IPS-18c (cell line): ENCODE data around the gene STRIP1.

Source experiments
- H3K4me3 ChIP-seq: 2 replicates; pipeline ENCODE4 v1.7.0; 2013; ENCODE audit warnings: low read depth, mild to moderate bottlenecking, low read length, moderate library complexity; ENCODE audit not compliant: insufficient read depth
- H3K9me3 ChIP-seq: one replicate; pipeline ENCODE4 v1.6.1; 2013; ENCODE audit warnings: mild to moderate bottlenecking, low read length, moderate library complexity; ENCODE audit not compliant: control insufficient read depth, insufficient read depth

The STRIP1 gene

GRCh38 chr1:110060034-110060661 is 25.7 kb downstream of the STRIP1 start:
- Histone ChIP-seq H3K9me3 (peaks cover 2% of the 10 kb centered on the region), H3K4me3 (no peak overlapping the region)

DNA sequence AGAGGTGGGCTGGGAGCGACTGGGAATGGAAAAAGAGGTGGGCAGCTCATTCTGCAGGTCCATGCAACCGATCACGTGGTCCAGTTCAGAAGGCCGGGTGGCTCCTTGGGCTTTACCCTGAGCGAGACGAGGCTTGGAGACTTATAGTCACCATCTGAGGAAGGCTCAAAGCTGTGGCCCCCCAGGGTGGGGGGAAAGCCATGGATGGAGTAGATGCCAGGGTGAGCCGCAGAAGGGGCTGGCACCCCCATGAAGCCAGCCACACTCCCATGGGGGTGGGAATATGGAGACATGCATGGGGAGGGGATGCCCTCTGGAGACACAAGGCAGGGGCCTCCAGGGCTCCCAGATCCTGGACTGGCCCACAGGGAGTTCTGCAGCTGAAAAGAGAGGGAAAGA is 26.2 kb downstream of the STRIP1 start:
- Histone ChIP-seq H3K9me3 (peaks cover 2% of the 10 kb centered on the region), H3K4me3 (no peak overlapping the region)

GRCh38 chr1:110061341-110061740 is 26.9 kb downstream of the STRIP1 start:
- no peak overlapping the region for H3K4me3 ChIP-seq
- peaks cover 2% of the 10 kb centered on the region for H3K9me3 ChIP-seq

DNA sequence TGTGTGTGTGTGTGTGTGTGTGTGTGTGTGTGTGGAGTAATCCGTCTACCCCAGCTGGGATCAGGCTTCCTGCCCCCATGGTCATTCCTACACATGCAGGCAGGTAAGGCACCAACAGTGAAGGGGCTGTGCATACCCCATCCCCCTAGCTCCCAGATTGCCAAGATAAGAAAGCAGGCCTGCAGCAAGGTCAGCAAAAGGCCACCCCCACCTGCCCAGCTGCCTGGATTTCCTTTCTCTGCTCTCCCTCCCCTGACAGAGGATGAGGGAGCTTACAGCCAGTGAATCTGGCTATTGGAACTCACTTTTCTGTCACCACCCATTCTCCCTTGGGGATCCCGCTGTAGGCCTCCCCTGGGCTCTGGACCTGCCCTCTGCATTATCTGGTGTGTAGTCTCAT is 28.2 kb downstream of the STRIP1 start:
- peaks cover 2% of the 10 kb centered on the region for H3K9me3 ChIP-seq
- no peak overlapping the region for H3K4me3 ChIP-seq

DNA sequence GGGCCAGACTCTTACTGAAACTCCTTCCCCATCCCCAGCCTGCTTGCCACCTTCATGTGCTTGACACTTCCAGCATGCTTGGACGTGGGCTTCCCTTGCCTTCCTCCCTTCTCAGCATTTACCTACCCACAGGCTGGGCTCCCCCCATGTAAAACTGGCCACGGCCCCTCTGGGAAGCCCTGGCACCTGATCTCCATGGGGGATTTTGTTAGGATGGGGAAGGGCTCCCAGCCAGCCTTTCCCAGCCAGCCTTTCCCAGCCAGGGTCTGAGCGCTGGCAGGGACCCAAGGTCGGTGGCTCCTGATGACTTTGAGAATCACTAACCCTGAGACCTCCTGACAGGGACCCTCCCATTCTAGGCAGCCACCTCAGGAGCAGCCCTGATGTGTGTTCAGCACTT is 29.4 kb downstream of the STRIP1 start:
- no peak overlapping the region for H3K4me3 ChIP-seq
- peaks cover 2% of the 10 kb centered on the region for H3K9me3 ChIP-seq

DNA sequence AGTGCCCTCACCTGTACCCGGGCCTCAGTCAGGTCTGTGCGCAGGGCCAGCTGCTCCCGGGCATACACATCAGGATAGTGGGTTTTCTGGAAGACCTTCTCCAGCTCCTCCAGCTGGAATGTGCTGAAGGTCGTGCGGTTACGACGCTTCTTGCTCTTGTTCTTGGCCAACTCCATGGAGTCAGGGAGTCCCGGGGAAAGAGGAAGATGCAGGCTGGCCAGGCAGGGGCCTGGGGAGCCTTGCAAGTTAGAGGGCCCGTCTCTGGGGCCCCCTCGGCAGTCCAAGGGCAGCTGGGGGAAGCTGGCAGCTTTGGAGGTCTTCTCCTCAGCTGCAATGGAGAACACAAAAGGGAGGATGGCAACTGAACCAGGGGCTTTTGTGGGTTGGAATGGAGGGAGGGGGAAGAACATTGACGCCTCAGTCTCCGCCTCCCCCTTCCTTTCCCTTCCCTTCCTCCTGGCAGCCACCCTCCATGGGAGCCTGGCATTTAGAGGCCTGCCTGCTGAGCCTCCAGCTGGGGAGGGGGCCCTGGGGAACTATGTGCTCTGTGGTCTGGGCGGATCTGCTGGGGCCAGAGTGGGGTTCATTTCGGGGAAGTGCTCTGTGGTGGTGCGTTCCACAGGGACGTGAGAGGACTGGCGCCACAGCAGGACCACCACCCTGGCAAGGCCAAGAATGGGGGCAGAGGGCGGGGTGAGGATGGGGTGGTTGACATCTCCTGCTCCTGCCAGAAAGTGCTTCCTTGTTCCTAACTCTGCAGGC is 30.3 kb downstream of the STRIP1 start:
- no peaks in the 10 kb centered on the region for H3K9me3 ChIP-seq
- H3K4me3 ChIP-seq: no peak overlapping the region

- H3K4me3 ChIP-seq: no peak overlapping the region
- H3K9me3 ChIP-seq: no peaks in the 10 kb centered on the region
These were observed 31.4 kb downstream of the STRIP1 start for GRCh38 chr1:110065841-110066240.

- peak overlapping the region; percentile 34; the same call in 1 of the 2 replicates for H3K4me3 ChIP-seq
- no peaks in the 10 kb centered on the region for H3K9me3 ChIP-seq
These were observed 33.1 kb downstream of the STRIP1 start for GRCh38 chr1:110067479-110067892.

- Histone ChIP-seq H3K9me3 (no peaks in the 10 kb centered on the region), H3K4me3 (peak overlapping the region; percentile 34; the same call in 1 of the 2 replicates)
These were observed 33.6 kb downstream of the STRIP1 start for GRCh38 chr1:110067893-110068645.

- no peaks in the 10 kb centered on the region for H3K9me3 ChIP-seq
- peak overlapping the region; percentile 34; the same call in 1 of the 2 replicates for H3K4me3 ChIP-seq
These were observed 34.4 kb downstream of the STRIP1 start for GRCh38 chr1:110068646-110069403.

DNA sequence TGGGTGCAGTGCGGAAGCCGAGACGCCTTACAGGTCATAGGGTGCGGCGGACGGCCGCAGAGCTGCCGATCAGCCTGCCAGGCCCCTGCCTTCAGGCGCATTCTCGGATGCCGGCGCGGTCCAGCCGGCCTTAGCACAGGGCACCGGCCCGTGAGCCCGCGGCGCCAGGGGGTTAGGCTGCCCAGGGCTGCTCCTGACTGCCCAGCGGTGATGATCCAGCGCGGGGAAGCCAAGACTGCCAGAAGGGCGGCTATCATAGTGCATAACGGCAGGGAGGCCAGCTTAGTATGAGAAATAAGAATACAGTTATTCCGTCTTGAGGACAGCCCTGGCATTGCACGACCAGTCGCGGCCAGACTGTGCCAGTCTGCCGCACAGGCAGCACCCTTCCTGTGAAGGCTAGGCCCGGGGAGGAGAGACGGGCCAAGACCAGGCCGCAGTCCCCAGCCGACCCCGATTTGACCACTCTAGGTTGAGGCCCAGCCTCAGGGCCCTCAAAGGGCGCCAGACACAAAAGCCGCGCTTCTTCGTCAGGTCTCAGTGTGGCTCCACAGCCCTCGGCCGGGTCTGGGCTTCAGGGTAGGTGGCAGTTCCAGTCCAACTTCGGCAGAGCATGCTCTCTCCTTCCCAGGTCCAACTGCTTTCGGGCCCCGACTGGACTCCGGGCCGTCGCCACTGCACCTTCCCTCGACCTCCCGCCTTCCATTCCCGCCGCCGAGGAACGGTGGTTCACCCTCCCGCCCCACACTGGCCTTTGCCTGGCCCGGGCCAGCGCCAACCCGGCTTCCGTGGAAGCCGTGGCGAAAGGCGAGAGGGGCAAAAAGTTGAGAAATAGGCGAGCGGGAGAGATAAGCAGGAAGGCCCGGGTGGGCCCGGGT is 35.2 kb downstream of the STRIP1 start:
- Histone ChIP-seq H3K4me3 (peak overlapping the region; percentile 50), H3K9me3 (no peaks in the 10 kb centered on the region)

- H3K4me3 ChIP-seq: peak overlapping the region; percentile 50
- no peaks in the 10 kb centered on the region for H3K9me3 ChIP-seq
These were observed 35.9 kb downstream of the STRIP1 start for GRCh38 chr1:110070282-110070669.

DNA sequence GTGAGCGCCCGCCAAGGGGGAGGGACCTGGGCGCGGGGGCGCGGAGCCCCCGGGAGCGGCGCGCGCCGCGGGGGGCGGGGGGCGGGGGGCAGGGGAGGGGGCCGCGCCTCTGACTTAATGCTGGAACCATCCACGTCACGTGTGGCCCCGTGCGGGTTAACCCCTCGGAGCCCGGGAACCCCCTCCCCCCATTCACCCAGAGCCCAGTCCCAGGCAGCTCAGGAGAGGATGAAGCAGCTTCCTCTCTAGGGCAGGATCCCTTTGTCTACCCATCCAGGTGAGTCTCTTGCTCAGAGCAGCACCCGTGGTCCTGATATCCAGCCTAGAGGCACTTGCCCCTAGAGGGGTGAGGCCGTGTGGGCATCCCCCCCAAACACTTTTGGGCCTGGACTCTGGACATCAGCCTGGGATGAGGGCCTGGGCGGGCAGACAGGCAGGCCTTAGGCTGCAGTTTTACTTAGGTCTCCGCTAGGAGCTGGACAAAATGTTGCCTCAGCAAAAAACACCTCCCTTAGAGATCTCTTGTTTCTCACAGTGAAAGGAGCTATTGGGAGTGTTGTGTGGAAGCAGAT is 36.3 kb downstream of the STRIP1 start, which contains the start of gene ALX3:
ALX3 (minus strand) TSS at position 2 of the 572 bp plus-strand sequence. CDS start 60 bp downstream, outside the sequence.
- H3K4me3 ChIP-seq: peak within 1 kb of the TSS; percentile 50

DNA sequence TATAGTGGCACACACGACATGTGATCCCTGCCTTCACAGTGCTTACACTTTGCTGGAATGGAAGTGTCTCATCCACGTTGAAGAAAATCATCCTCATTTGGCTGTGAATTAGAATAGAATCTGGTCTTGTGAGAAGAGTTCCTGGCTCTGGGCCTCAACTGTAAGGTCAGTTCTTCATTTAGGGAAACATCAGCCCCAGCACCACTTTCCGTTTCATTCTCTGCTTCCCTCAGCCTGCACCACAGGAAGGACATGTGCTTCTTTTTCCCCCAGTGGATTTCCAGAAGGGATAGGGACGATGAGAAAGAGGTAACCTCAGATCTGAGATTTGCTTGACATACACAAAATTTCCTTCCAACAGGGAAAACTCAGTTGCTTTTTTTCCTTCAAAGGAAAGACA is 39.7 kb downstream of the STRIP1 start:
- H3K4me3 ChIP-seq: no peak overlapping the region
- no peaks in the 10 kb centered on the region for H3K9me3 ChIP-seq

More for the DNA sequence above, 36.3 kb downstream of the STRIP1 start, which contains the start of gene ALX3:
- no peaks in the 10 kb centered on the region for H3K9me3 ChIP-seq

GRCh38 chr1:110076789-110077500 is 42.5 kb downstream of the STRIP1 start:
- H3K9me3 ChIP-seq: no peaks in the 10 kb centered on the region
- H3K4me3 ChIP-seq: no peak overlapping the region
